Erythroblast (primary cell): ENCODE measurements around the gene TMEM129.

Experiments
- GATA1 ChIP-seq: IDR thresholded peaks from 2 replicates; pipeline ENCODE4 v1.6.1; 2011; ENCODE audit warnings: low read depth, mild to moderate bottlenecking, control low read depth, low read length, moderate library complexity
- POLR2A ChIP-seq: IDR thresholded peaks from 2 replicates; pipeline ENCODE4 v1.6.1; 2011; ENCODE audit warnings: mild to moderate bottlenecking, low read length

GRCh38 chr4:1746919-1747602 is 25.9 kb upstream of the TMEM129 start:
- TF ChIP-seq POLR2A: no peak
- no peak for TF ChIP-seq GATA1
